AG09319 (cell line): ENCODE data around the gene SHQ1.

ENCODE experiments used
- DNase-seq: peaks from one replicate; pipeline ENCODE4 v3.0.0-alpha.2; 2010; ENCODE audit warnings: low read depth; ENCODE audit errors: extremely low read depth
- TF ChIP-seq, protein P1 (sequence below): IDR thresholded peaks from 2 replicates; pipeline ENCODE4 v1.5.1; 2011; ENCODE audit warnings: low read depth, mild to moderate bottlenecking, inconsistent platforms, low read length, moderate library complexity

The SHQ1 gene

DNA sequence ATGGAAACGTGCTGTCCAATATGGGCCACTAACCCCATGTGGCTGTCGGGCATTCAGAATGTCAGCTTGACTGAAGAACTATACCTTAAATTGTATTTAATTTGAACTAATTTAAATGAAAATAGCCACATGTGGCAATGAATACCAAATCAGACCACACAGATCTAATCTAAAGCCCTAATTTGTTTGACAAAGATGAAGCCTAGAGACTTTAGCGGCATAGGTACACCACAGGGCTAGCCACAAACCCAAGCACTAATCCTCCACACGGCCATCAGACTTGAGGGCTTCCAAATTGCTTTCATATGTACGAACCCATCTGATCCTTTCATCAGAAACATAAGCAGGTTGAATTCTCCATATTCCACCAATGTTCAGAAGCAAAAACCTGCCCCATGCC is 81.4 kb downstream of the SHQ1 start:
- TF ChIP-seq, protein P1, sequence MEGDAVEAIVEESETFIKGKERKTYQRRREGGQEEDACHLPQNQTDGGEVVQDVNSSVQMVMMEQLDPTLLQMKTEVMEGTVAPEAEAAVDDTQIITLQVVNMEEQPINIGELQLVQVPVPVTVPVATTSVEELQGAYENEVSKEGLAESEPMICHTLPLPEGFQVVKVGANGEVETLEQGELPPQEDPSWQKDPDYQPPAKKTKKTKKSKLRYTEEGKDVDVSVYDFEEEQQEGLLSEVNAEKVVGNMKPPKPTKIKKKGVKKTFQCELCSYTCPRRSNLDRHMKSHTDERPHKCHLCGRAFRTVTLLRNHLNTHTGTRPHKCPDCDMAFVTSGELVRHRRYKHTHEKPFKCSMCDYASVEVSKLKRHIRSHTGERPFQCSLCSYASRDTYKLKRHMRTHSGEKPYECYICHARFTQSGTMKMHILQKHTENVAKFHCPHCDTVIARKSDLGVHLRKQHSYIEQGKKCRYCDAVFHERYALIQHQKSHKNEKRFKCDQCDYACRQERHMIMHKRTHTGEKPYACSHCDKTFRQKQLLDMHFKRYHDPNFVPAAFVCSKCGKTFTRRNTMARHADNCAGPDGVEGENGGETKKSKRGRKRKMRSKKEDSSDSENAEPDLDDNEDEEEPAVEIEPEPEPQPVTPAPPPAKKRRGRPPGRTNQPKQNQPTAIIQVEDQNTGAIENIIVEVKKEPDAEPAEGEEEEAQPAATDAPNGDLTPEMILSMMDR: no peak
- DNase-seq: no peak

DNA sequence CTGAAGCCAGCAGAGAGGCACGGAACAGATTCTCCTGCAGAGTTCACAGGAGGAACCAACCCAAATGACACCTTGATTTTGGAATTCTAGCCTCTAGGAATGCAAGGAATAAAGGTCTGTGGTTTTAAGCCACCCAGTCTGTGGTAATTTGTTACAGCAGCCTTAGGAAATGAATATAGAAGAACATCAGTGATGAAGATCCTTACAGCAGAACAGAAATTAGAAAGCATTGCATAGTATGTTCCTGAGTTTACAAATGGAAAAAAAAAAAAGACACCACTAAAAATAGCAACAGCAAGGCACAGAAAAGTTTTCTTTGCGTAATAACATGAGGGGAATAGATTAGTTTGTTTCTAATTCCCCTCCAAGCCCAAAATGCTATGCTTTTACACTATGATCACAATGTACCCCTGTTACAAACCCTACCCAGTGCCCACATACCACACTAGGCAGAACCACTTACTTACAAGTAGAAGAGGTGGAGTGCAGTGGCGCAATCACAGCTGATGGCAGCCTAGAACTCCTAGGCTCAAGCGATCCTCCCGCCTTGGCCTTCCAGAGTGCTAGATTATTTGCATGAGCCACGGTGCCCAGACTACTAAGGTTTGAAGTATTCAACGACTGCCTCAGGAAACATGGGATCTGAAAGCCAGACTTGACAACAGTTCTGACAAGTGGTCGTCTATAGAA is 84.3 kb downstream of the SHQ1 start:
- DNase-seq: no peak
- TF ChIP-seq, protein P1: no peak

DNA sequence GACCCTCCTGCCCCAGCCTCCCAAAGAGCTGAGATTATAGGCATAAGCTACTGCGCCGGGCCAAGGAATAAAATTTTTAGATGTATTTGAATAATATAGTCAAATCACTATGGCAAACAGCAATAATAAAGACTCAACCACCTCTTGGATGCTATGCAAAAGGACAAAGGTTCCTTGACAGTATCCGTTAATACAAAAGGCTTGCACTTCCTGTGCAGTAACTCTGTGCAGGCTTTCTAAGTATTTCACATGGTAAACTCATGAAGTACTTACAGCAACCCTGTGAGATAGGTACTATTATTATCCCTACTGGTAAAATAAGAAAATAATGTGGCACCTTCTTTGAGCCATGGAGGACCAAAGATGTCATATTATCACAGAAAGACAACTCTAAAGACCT is 86.8 kb downstream of the SHQ1 start:
- TF ChIP-seq, protein P1: no peak
- DNase-seq: no peak

DNA sequence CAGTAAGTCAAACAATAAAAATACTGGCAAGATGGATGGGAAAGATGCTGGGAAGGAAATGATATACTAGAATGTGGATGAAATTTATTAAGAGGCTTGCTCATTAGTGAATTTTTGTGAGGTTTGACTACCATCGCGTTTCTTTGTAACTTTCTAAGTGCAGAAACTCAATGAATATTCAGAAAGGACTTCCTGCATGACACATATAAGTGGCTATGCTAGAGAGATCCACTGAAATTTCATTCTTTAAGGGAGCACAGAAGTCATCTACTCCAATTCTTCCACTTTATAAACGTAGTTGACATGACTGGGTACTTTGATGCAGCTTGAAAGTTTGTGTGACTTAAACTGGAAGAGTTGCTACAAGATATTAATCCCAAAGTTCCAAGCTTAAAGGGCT is 88.0 kb downstream of the SHQ1 start:
- TF ChIP-seq, protein P1: no peak
- DNase-seq: no peak

DNA sequence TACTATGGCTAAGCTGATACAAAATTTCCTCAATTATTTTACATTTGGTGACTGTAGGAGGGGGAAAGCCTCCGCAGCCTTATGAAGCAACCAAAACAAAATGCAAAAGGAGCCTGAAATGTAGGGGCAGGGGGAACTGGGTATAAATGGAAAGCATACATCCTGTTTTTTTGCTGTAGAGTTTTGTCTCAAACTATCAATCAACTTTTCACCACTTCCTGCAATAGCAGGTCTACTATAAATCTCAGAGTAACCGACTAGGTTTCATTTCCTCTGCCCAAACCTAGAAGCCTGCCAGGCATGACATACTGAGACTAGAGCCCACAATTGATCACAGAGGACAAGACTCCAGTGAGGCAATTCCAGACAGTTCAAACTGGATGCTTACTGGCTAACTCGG is 91.3 kb downstream of the SHQ1 start:
- DNase-seq: no peak

DNA sequence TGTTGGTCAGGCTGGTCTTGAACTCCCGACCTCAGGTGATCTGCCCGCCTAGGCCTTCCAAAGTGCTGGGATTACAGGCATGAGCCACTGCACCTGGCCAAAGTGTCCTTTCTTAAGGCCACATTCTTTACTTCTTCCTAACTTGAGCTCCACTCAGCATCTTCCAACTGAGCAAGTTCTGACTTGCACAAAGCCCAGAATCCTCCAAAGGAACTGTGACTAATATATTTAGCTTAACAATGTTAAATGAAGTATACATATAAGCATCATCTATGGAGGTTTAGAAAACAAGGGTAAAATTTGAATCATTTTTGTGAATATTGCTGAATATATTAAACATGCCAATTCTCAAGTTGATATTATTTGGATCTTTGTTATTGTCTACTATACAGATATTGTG is 93.7 kb downstream of the SHQ1 start:
- no peak for DNase-seq
- TF ChIP-seq, protein P1: no peak

More for the DNA sequence above, 91.3 kb downstream of the SHQ1 start:
- TF ChIP-seq, protein P1: no peak

DNA sequence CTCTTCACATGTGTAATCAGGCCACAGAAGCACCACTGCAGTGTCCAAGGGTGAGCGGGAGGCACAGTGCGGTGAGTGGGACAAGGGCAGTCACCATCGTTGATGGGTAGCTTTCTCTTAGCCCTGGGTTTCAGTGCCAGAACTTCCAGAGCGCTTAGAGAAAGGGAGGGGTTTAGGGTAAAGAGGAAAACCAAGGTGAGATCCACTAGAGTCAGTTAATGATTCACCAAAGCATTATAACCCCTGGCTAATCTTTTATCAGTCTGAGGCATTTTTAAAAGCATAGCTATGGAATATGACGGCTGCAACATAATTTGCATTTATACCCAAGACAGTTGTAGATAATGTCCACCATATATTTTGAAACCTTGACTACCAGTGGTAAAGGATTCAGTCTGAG is 94.8 kb downstream of the SHQ1 start:
- DNase-seq: no peak
- TF ChIP-seq, protein P1: no peak
